Activated naive CD4-positive, alpha-beta T cell treated with anti-CD3 and anti-CD28 coated beads, Interleukin-2, amount 50 U/mL, for 72 hours (primary cell): ENCODE data around the gene TSSK6. TPM values are rescaled to one million over a fixed set of nuclear protein-coding genes. Genes with fewer than 3 reads are reported as not detected.
A peak's percentile ranks its signal among the peaks of the same experiment; 100 is the strongest.

ENCODE experiments used
- ATAC-seq, 2 donors: fragments of 150-1000 bp; cut with Tn5 transposase; 2 replicates each; pipeline ENCODE4 v1.10.0; 2021; ENCODE audit warnings: mild to moderate bottlenecking in 2 of 2, moderate library complexity in 2 of 2
- DNase-seq, 2 donors: peaks; one replicate each; pipeline ENCODE4 v3.0.0; 2021 to 2022; ENCODE audit warnings: low spot score in 2 of 2
- H3K27ac Mint-ChIP-seq, 2 donors: one replicate each; pipeline ENCODE4 v1.8.0; 2022; ENCODE audit warnings: mild to moderate bottlenecking in 2 of 2, mixed read lengths in 2 of 2
- H3K36me3 Mint-ChIP-seq, 2 donors: one replicate each; pipeline ENCODE4 v1.8.0; 2022; ENCODE audit warnings: mixed read lengths in 2 of 2
- H3K9me3 Mint-ChIP-seq, 2 donors: one replicate each; pipeline ENCODE4 v1.8.0; 2022; ENCODE audit warnings: mixed read lengths in 2 of 2
- total RNA-seq, 2 donors: library from RNA; stranded (reverse); gene quantifications; one replicate each; pipeline ENCODE4 v1.2.3, GENCODE V29; 2022

Gene TSSK6
- total RNA-seq, 2 donors from 2014 or later: 3.8 to 5.5 TPM

DNA sequence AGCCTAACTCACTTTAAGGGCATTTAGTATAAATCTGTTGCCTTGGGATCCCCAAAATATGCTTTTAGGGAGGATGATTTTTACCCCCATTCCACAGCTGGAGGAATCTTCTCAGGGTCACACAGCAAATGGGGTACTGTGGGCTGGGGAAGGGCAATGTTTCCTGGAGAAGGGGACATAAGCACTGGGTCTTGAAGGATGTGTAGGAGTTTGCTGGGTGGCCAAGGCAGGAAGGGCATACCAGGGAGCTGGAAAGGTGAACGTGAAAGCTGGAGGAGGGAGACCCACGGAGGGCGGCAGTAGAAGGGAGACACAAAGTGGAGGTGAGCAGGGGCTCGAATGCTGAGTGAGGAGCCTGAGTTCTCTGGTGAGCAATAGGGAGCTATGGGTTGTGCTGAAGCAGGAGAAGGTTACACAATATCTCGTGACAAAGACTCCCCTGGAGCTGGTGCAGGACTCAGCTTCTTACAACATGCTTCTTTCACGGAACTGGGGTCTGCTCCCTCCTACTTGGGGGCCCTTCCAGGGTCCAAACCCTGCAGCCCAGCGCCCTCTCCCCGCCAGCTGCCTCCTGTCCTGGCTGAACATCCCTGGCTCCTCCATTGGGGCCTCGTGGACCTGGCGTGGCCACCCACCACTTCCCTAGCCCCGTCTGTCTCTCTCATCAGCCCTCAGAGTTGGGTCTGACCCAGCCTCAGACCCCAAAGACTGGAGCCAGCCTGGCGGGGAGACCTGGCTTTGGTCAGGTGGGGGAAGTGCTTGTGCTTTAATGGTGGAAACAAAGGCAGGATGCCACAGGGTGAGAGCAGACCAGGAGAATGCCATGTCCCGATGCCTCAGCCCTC is 33.8 kb upstream of the TSSK6 start:
- H3K9me3 Mint-ChIP-seq: no peaks in the 10 kb centered on the region
- no peaks in the 10 kb centered on the region for H3K36me3 Mint-ChIP-seq
- no peak overlapping the region for H3K27ac Mint-ChIP-seq
- ATAC-seq (no peak), DNase-seq (no peak)

DNA sequence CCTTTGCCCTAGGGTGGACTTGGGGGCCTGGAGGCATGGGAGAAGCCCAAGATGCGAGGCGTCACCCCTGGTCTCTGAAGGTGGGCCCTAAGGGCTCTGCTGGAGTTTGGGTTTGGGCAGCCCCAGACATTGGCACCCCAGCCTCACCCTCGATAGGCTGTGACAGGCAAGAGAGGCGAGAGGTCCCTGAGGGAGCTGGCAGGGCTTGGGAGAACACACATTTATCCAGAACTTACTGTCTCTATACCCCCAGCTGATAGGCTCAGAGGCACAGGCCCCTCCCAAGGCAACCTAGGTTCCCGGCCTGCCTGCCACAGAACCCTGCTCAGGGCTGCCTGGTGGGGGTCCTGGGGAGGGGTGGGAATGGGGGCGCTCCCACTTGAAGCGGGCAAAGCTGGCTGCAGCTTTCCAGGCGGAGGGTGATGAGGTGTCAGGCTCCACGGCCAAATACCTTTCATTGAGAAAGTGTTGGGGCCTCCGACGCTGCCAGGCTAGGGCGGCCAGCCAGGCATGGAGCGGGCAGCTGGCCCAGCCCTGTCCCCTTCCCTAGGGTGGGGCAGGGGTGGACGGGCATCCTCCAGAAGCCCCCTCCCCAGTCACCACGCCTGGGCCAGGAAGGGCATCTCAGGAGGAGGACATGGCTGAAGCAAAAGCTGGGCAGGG is 32.5 kb upstream of the TSSK6 start:
- DNase-seq (no peak), ATAC-seq (no peak)
- H3K9me3 Mint-ChIP-seq: no peaks in the 10 kb centered on the region
- no peaks in the 10 kb centered on the region for H3K36me3 Mint-ChIP-seq
- H3K27ac Mint-ChIP-seq: no peak overlapping the region

- Mint-ChIP-seq H3K9me3 (no peaks in the 10 kb centered on the region), H3K36me3 (no peaks in the 10 kb centered on the region), H3K27ac (no peak overlapping the region)
- DNase-seq: no peak
- no peak for ATAC-seq
These were observed 31.4 kb upstream of the TSSK6 start for GRCh38 chr19:19546751-19547162.

- H3K27ac Mint-ChIP-seq: no peak overlapping the region
- H3K36me3 Mint-ChIP-seq: no peaks in the 10 kb centered on the region
- DNase-seq: no peak
- no peaks in the 10 kb centered on the region for H3K9me3 Mint-ChIP-seq
- ATAC-seq: no peak
These were observed 30.4 kb upstream of the TSSK6 start for GRCh38 chr19:19545707-19546106.

GRCh38 chr19:19544954-19545591 is 29.7 kb upstream of the TSSK6 start:
- no peak for ATAC-seq
- H3K36me3 Mint-ChIP-seq: no peaks in the 10 kb centered on the region
- H3K27ac Mint-ChIP-seq: no peak overlapping the region
- DNase-seq: no peak
- H3K9me3 Mint-ChIP-seq: no peaks in the 10 kb centered on the region

- DNase-seq (no peak), ATAC-seq (no peak)
- Mint-ChIP-seq H3K9me3 (no peaks in the 10 kb centered on the region), H3K36me3 (no peaks in the 10 kb centered on the region), H3K27ac (no peak overlapping the region)
These were observed 29.1 kb upstream of the TSSK6 start for GRCh38 chr19:19544257-19544953.

DNA sequence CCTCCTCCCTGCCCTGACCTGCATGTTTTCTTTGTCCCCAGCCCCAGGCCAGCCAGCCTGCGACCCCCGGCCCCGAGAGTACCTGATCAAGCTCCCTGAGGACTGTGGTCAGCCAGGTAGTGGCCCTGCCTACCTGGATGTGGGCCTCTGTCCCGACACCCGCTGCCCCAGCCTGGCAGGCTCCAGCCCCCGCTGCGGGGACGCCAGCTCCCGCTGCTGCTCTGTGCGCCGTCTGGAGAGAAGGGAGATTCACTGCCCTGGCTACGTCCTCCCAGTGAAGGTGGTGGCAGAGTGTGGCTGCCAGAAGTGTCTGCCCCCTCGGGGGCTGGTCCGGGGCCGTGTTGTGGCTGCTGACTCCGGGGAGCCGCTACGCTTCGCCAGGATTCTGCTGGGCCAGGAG is 28.3 kb upstream of the TSSK6 start:
- no peak for ATAC-seq
- no peak for DNase-seq
- Mint-ChIP-seq H3K36me3 (no peaks in the 10 kb centered on the region), H3K9me3 (no peaks in the 10 kb centered on the region), H3K27ac (no peak overlapping the region)

- Mint-ChIP-seq H3K36me3 (no peaks in the 10 kb centered on the region), H3K27ac (no peak overlapping the region), H3K9me3 (no peaks in the 10 kb centered on the region)
- DNase-seq (no peak), ATAC-seq (no peak)
These were observed 27.8 kb upstream of the TSSK6 start for GRCh38 chr19:19543101-19543500.

DNA sequence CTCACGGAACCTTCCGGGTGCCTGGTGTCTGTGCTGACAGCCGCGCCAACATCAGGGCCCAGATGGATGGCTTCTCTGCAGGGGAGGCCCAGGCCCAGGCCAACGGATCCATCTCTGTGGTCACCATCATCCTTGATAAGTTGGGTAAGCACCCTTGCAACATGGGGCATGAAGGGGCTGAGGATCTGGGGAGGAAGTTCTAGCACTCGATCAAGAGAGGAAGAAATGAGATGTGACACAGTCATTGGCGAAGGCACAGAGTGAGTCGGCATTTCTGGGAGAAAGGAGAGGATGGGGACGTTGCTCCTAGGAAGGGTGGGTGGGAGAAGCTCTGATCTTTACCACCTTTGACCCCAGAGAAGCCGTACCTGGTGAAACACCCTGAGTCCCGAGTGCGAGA is 27.2 kb upstream of the TSSK6 start:
- no peaks in the 10 kb centered on the region for H3K9me3 Mint-ChIP-seq
- no peak for ATAC-seq

GRCh38 chr19:19541616-19542015 is 26.3 kb upstream of the TSSK6 start:
- DNase-seq (no peak), ATAC-seq (no peak)
- no peaks in the 10 kb centered on the region for H3K36me3 Mint-ChIP-seq
- H3K27ac Mint-ChIP-seq: no peak overlapping the region
- H3K9me3 Mint-ChIP-seq: no peaks in the 10 kb centered on the region

More for the DNA sequence above, 27.2 kb upstream of the TSSK6 start:
- Mint-ChIP-seq H3K27ac (no peak overlapping the region), H3K36me3 (no peaks in the 10 kb centered on the region)
- DNase-seq: no peak

GRCh38 chr19:19540715-19541515 is 25.6 kb upstream of the TSSK6 start:
- peak in 1 of 2 donors; percentile 86 for DNase-seq
- no peaks in the 10 kb centered on the region for H3K36me3 Mint-ChIP-seq
- H3K9me3 Mint-ChIP-seq: no peaks in the 10 kb centered on the region
- H3K27ac Mint-ChIP-seq: no peak overlapping the region
- ATAC-seq: peak; percentile 83 to 90

DNA sequence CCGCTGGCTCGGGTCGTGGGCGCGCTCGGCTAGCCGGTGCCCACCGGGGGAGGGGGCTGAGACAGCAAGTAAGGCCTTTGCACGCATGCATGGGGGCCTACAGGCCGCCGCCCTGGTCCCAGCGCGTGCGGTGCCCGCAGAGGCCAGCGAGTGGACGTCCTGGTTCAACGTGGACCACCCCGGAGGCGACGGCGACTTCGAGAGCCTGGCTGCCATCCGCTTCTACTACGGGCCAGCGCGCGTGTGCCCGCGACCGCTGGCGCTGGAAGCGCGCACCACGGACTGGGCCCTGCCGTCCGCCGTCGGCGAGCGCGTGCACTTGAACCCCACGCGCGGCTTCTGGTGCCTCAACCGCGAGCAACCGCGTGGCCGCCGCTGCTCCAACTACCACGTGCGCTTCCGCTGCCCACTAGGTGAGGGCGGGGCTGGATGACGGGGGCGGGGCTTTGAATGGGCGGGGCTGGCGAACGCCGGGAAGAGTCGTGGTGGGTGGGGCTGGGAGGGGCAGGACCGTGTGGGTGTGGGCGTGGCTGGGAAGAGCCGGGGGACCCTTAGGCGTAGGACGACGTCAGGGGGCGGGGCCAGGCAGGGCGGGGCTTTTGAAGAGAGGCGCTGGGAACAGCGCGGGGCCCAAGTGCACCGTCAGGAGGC is 24.8 kb upstream of the TSSK6 start:
- no peaks in the 10 kb centered on the region for H3K9me3 Mint-ChIP-seq
- peak; percentile 10 to 50 for ATAC-seq

GRCh38 chr19:19539698-19540063 is 24.3 kb upstream of the TSSK6 start:
- Mint-ChIP-seq H3K27ac (no peak overlapping the region), H3K9me3 (no peaks in the 10 kb centered on the region)
- ATAC-seq: no peak

More for the DNA sequence above, 24.8 kb upstream of the TSSK6 start:
- DNase-seq: peak in 1 of 2 donors; percentile 66
- no peaks in the 10 kb centered on the region for H3K36me3 Mint-ChIP-seq
- no peak overlapping the region for H3K27ac Mint-ChIP-seq

DNA sequence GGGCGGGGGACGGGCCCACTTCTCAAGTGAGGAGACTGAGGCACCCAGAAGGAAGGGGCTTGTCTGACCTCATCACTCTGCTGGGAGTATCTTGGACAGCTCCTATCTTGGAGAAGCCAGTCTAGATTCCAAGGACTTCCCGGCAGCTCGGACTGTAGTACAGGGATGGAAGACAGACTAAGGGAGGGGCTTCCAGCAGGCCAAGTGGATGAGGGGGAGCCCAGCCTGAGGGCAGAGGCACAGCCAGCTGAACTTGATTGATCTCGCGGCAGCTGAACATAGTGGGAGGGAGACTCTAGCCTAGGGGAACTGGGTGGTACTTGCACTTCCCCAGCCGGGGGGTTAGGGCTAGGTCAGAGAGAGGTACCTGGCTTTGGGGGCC is 23.4 kb upstream of the TSSK6 start:
- no peaks in the 10 kb centered on the region for H3K36me3 Mint-ChIP-seq
- H3K27ac Mint-ChIP-seq: peak overlapping the region in 1 of 2 donors; percentile 16
- DNase-seq (no peak), ATAC-seq (no peak)
- no peaks in the 10 kb centered on the region for H3K9me3 Mint-ChIP-seq

More at GRCh38 chr19:19539698-19540063, 24.3 kb upstream of the TSSK6 start:
- H3K36me3 Mint-ChIP-seq: no peaks in the 10 kb centered on the region
- DNase-seq: no peak

- Mint-ChIP-seq H3K9me3 (no peaks in the 10 kb centered on the region), H3K27ac (peak within 1 kb of the TSS in 1 of 2 donors; percentile 16), H3K36me3 (no peaks in the 10 kb centered on the region)
- DNase-seq (no peak), ATAC-seq (no peak)
These were observed 22.9 kb upstream of the TSSK6 start, which contains the start of gene CILP2 for GRCh38 chr19:19538061-19538784. CILP2 (plus strand) TSS chr19:19538265; CDS start chr19:19538350, 85 bp downstream.
